ENCODE measurements around the gene KCTD10.
A peak's percentile ranks its signal among the peaks of the same experiment; 100 is the strongest.

The KCTD10 gene, protein sequence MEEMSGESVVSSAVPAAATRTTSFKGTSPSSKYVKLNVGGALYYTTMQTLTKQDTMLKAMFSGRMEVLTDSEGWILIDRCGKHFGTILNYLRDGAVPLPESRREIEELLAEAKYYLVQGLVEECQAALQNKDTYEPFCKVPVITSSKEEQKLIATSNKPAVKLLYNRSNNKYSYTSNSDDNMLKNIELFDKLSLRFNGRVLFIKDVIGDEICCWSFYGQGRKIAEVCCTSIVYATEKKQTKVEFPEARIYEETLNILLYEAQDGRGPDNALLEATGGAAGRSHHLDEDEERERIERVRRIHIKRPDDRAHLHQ

DNA sequence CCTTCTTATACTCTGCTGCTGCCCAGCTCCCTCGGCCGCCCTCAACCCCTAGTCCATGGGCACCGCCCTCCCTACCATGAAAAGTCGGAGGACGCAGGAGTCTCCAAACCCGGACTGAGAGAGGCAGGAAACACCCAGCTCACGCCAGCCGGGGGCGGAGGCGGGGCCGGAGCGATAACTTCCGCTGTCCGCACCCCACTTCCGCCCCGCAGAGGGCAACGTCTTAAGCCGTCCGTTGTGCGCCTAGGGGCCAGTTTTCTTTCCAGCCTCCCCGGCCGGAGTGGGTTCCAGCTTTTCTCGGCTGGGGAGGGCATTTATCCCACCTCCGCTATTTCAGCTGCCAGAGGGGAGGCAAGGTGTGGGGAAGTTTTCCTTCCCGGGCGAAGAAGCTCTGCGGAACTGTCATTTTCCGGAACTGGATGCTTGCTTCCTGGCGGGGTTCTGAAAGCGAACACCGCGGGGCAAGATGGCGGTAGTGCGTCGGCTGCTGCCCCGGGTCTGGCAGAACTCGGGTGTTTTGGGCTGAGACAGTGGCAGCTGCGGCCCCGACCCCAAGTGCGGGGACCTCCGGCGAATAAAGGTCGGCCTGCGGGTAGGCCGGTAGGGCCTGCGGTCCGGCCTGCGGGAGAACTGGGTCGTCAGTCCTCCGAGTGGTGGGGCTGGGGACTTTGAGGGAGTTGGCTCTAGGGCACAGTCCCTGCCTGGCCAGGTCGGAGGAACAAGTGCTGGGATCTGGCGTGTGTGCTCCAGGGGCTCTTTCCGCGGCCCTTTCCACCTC is at the start of gene KCTD10, which contains the start of gene UBE3B:
TSS of gene KCTD10 (minus strand) at position 116 of the 778 bp plus-strand sequence. CDS start at position 78, 38 bp downstream.
TSS of gene UBE3B (plus strand) at position 450 of the 778 bp plus-strand sequence. CDS start 5,918 bp downstream, outside the sequence.
- DNase-seq (ENCODE audit: low read depth), result peak; percentile 95
- TF ChIP-seq, protein P1, sequence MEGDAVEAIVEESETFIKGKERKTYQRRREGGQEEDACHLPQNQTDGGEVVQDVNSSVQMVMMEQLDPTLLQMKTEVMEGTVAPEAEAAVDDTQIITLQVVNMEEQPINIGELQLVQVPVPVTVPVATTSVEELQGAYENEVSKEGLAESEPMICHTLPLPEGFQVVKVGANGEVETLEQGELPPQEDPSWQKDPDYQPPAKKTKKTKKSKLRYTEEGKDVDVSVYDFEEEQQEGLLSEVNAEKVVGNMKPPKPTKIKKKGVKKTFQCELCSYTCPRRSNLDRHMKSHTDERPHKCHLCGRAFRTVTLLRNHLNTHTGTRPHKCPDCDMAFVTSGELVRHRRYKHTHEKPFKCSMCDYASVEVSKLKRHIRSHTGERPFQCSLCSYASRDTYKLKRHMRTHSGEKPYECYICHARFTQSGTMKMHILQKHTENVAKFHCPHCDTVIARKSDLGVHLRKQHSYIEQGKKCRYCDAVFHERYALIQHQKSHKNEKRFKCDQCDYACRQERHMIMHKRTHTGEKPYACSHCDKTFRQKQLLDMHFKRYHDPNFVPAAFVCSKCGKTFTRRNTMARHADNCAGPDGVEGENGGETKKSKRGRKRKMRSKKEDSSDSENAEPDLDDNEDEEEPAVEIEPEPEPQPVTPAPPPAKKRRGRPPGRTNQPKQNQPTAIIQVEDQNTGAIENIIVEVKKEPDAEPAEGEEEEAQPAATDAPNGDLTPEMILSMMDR (IDR thresholded peaks at IDR 0.05; ENCODE audit: low read depth, low read length), result no peak
- TF ChIP-seq, protein P2, sequence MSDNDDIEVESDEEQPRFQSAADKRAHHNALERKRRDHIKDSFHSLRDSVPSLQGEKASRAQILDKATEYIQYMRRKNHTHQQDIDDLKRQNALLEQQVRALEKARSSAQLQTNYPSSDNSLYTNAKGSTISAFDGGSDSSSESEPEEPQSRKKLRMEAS (IDR thresholded peaks at IDR 0.05; ENCODE audit: low read depth, low read length), result 0 out of 2 replicates have a peak, but pooled peaks have one; percentile 16
- TF ChIP-seq POLR2A (IDR thresholded peaks at IDR 0.05; ENCODE audit: extremely low read depth, insufficient read length) (peak; percentile 60), MYC (IDR thresholded peaks at IDR 0.05; ENCODE audit: low read depth, low read length) (0 out of 2 replicates have a peak, but pooled peaks have one; percentile 15)
- peak within 1 kb of the TSS; percentile 99 for H3K4me3 ChIP-seq (ENCODE audit: low read depth, low read length)

DNA sequence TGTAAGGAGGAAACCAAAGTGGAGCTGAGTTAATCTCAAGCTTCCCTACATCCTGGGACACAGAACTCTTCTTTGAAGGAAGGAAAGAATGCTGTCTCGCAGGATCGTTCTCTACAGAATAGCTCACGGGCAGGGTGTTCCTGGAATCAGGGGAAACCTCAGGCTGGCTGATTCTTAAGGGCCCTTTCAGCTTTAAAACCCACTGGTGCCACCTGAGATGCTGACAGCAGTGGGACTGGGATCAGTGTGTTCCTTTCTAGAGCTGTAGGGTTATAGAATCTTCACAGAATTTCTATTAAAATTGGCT is 48.1 kb upstream of the KCTD10 start:
- H3K4me3 ChIP-seq (ENCODE audit: low read depth, low read length), result no peak overlapping the region
- no peak for TF ChIP-seq POLR2A (IDR thresholded peaks at IDR 0.05; ENCODE audit: extremely low read depth, insufficient read length)
- TF ChIP-seq, protein P1 (IDR thresholded peaks at IDR 0.05; ENCODE audit: low read depth, low read length), result no peak
- TF ChIP-seq, protein P2 (IDR thresholded peaks at IDR 0.05; ENCODE audit: low read depth, low read length), result no peak
- TF ChIP-seq MYC (IDR thresholded peaks at IDR 0.05; ENCODE audit: low read depth, low read length), result no peak
- no peak for DNase-seq (ENCODE audit: low read depth)

DNA sequence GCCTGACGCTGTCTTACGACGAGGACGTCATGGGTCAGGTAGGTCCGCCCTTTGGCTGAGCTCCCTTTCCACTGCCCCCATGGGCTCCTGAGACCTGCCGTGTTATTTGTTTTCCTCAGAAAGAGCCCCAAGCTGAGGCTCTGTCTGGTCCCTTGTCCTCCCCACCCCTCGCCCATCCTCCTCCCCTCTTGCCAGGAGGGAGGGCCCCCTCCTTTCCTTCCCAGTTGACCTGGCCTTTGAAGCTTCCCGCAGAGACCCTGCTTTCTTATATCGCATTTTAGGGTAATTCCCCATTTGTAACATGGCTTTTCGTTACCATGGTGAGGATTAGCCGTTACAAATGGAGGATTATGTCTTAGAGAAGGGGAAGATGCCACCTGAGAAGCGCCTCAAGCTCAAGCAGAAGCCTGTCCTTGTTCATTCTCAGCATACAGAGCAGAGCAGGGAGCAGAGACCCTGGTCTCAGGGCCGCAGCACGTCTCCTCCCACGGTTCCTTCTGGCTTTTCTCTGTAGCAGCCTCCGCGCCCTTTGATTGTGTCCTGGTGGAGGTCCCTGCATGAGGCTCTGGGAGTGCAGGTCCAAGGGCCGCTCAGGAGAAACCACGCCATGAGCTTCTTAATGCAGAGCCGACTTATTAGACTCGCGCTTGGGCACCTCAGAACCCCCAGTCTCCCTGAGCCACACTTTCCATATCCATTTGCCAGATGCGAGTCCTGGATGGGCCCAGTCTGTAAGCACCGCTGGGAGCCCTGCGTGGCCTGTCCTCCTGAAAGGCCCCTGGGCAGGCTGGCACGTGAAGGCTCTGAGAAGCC is 47.6 kb upstream of the KCTD10 start:
- DNase-seq (ENCODE audit: low read depth), result no peak

DNA sequence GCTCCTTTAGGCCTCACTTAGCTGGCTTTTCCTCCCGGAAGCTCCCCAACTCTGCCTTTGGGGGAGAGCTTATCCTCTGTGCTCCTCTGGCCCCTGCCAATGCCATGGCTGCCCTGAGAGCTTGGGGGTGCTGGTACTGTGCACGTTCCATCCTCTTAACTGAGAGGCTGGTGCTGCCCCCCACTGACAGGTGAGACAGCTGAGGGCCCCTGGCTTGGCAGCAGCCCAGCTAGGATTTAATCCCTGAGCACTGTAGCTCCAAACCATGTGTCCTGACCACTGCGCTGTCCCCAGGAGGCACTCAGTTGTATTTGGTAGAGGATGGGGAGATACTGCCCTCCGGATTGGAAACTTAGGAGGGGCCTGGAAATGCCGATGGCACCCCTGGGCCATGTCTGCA is 46.4 kb upstream of the KCTD10 start:
- DNase-seq (ENCODE audit: low read depth), result no peak
- no peak overlapping the region for H3K4me3 ChIP-seq (ENCODE audit: low read depth, low read length)
- TF ChIP-seq, protein P2 (IDR thresholded peaks at IDR 0.05; ENCODE audit: low read depth, low read length), result no peak
- TF ChIP-seq POLR2A (IDR thresholded peaks at IDR 0.05; ENCODE audit: extremely low read depth, insufficient read length), result no peak
- TF ChIP-seq MYC (IDR thresholded peaks at IDR 0.05; ENCODE audit: low read depth, low read length), result no peak
- TF ChIP-seq, protein P1 (IDR thresholded peaks at IDR 0.05; ENCODE audit: low read depth, low read length), result no peak

More for the DNA sequence above, 47.6 kb upstream of the KCTD10 start:
- TF ChIP-seq POLR2A (IDR thresholded peaks at IDR 0.05; ENCODE audit: extremely low read depth, insufficient read length), result no peak
- H3K4me3 ChIP-seq (ENCODE audit: low read depth, low read length), result no peak overlapping the region

DNA sequence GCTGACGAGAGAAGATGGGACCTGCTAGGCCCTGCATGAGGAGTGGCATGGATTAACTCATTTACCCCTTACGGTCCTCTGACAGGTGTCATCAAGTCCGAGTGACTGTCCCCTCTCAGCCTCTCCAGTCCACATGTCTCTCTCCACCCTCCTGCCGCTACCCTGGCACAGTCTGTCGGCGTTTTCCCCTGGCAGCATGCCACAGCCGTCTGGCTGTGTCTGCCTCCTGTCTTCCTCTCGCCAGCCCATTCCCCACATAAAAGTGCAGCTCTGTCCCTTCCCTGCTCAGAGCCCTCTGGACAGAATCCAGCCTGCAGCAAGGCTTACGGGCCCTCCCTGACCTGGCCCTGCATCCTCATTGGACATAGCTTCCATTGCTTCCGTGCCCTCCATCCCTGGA is 46.0 kb upstream of the KCTD10 start:
- DNase-seq (ENCODE audit: low read depth), result no peak
- no peak overlapping the region for H3K4me3 ChIP-seq (ENCODE audit: low read depth, low read length)
- TF ChIP-seq MYC (IDR thresholded peaks at IDR 0.05; ENCODE audit: low read depth, low read length) (no peak), POLR2A (IDR thresholded peaks at IDR 0.05; ENCODE audit: extremely low read depth, insufficient read length) (no peak)
- TF ChIP-seq, protein P1 (IDR thresholded peaks at IDR 0.05; ENCODE audit: low read depth, low read length), result no peak
- TF ChIP-seq, protein P2 (IDR thresholded peaks at IDR 0.05; ENCODE audit: low read depth, low read length), result no peak
